Middle frontal gyrus (tissue), 1 donor: ENCODE data around the gene ANXA5.
"Not testable (repeated sequence)": the region's sequence is repeated elsewhere in the genome, so short reads cannot be mapped to it uniquely, and the experiment has no call there.

ENCODE experiments used
- DNase-seq: peaks from one replicate; pipeline ENCODE4 v3.0.0-alpha.2; 2015; ENCODE audit warnings: low spot score; ENCODE audit errors: extremely low spot score

The ANXA5 gene

GRCh38 chr4:121696581-121697461 is at the start of gene ANXA5:
Gene ANXA5, minus strand, starts transcription at chr4:121696980. Its CDS starts 391 bp downstream, at chr4:121696589.
- peak; percentile 61 for DNase-seq

- no peak for DNase-seq
Measured at GRCh38 chr4:121742794-121743193, 46.0 kb upstream of the ANXA5 start.

DNA sequence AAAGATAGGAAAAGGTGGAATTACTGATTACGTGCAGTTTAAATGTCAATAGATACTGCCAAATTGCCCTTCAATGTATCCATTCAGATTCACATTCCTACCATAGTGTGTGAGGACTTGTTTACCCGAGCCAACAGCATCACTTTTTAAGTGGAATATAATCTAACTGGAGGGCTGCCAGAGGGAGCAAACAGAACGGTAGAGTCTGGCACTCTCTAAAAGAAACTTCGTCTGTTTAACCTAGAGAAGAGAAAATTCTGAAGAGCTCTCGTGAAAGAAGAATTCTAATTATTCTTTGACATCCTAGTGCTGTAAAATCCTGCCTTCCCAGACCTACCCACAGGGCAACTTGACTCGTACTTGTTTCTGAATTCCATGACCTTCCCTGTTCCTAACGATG is 45.0 kb upstream of the ANXA5 start:
- no peak for DNase-seq

- no peak for DNase-seq
Measured at GRCh38 chr4:121740796-121741409, 44.1 kb upstream of the ANXA5 start.

DNA sequence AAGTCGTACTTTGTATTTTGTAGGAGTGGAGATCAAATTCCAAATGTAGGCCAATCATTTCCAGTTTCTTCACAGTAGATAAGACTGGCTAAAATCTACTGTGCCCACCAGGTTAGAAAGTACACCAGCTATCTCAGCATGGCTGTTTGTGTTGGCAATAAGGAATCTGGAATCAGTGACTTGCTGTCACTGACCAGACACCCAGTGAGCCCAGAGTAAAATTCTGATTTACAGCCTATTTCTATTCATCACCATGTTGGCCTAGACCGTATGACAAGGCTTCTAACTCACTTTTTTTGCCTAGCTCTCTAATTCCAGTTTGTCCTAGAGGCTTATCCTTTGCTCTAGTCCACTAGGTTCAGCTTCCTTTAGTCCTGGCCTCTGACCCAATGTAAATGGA is 42.8 kb upstream of the ANXA5 start:
- DNase-seq = no peak

DNA sequence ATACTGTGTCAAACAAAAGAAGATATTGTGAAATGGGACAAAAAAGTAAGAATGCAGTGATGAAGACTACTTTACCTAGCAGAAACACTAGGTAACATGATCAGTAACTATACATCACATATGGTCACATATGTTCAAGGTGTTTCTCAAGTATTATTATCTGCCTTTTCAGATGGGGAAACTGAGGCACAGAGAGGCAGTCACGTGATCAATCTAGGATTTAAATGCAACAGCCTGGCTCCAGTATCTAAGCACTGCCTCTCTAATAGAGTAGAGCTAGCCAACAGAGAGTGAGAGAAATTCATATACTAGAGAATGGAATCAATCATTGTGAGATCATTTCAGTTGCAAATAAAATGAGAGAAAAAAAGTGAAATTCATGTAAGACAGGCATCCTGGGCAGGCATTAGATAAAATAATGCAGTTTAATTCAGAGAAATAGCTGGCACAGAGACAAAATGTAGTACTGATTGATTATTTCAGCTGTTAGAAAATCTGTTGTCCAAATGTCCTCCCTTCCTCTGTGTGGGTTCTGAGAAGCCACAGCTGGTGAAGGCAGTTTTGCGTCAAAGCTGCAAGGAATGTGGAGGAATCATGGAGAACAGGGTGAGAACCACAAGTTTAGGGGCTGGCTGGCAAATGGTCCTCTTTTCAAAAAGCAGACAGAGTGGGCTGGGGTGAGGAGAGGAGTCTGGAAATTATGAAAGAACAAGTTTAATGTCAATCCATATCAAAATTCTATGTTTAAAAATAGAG is 42.2 kb upstream of the ANXA5 start:
- DNase-seq = no peak

DNA sequence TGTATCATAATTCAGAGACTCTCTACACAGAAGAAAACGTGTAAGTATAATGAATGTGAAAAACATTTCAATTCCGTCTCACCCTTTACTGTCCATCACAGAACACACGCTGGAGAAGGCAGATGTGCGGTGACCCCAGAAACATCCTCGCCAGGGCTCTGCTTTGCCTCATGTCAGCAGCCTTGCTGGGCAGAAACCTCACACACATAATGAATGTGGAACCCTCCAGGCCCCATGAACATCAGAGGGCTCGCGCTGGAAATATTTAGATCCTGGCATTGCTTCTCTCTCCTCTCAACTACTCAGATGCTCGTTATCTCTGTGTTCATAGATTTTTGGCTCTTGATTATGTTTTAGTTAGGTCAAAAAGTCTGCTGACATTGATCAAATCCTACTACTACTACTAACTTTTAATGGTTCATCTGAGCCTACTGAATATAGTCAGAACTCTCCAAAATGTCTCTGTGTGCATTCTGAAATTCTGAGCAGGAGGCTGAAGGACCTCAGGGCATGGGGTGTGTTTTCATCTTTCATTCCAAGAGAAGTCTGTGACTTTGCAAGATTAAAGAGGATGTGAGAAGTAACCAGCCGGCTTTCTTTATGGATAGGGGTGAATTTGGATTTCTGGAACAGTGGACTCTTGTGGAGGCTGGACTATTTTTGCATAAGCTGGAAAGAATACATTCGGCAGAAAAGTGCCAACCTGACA is 41.2 kb upstream of the ANXA5 start:
- DNase-seq = no peak

GRCh38 chr4:121736735-121737351 is 40.1 kb upstream of the ANXA5 start:
- no peak for DNase-seq

- peak; percentile 71 for DNase-seq
Measured at GRCh38 chr4:121734571-121734970, 37.8 kb upstream of the ANXA5 start.

GRCh38 chr4:121733942-121734341 is 37.2 kb upstream of the ANXA5 start:
- DNase-seq = no peak

DNA sequence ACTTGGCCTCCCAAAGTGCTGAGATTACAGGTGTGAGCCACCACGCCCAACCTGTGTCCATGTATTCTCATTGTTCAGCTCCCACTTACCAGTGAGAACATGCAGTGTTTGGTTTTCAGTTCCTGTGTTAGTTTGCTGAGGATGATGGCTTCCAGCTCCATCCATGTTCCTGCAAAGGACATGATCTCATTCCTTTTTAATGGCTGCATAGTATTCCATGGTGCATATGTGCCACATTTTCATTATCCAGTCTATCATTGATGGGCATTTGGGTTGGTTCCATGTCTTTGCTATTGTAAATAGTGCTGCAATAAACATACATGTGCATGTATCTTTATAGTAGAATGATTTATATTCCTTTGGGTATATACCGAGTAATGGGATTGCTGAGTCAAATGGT is 33.0 kb upstream of the ANXA5 start:
- DNase-seq = not testable (repeated sequence)

DNA sequence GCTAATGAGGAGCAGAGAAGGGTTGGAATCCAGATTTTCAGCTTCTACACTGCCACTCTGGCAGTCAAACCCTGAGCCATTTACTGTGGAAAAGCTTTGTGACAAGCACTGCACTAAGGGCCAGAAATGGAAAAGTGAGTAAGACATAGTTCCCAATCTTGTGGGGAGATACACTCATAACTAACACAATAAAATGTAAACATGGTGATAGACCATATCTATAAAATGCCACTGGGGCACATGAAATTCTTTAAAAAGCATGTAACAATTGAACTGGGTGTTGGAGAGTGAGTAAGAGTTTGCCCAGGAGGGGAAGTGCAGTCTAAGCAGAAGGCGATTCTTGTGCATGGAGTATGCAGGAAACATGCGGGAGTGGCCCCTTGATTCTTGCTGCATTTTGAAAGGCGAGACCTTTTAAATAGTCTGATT is 32.0 kb upstream of the ANXA5 start:
- DNase-seq = no peak

DNA sequence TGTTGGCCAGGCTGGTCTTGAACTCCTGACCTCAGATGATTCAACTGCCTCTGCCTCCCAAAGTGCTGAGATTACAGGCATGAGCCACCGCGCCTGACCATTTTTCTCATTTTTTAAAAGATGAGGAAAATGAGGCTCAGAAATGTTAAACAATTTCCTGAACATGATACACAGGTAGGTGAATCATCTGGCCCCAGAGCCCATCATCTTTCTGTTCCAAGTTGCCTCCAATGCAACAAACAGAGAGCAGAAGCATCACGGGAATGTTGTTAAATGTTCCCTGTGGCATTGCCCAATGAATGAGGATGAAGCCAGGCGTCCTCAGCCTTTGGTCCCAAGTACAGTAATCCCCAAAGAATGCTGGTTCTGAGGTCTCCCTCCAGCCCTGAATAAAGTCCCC is 31.3 kb upstream of the ANXA5 start:
- no peak for DNase-seq

GRCh38 chr4:121726642-121727268 is 30.0 kb upstream of the ANXA5 start:
- DNase-seq = no peak

- DNase-seq = no peak
Measured at GRCh38 chr4:121724671-121725070, 27.9 kb upstream of the ANXA5 start.

DNA sequence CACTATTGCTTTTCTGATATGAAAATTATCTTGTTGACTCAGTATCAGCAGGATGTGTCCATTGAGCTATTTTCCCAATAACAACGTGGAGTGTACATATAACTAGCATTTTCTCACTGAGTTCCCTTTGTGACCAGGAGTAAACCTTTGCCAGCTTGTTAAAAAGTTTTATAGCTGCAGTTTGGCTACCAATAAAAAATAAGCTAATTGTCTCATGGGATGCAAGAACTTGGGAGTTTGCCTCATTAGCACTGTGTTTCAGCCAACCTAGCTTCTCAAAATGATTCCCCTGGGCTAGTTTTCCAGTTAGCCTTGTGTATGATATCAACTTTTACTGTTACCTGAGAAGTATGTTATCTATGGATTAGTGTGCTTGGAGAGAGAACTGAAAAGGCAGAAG is 24.9 kb upstream of the ANXA5 start:
- DNase-seq = no peak

DNA sequence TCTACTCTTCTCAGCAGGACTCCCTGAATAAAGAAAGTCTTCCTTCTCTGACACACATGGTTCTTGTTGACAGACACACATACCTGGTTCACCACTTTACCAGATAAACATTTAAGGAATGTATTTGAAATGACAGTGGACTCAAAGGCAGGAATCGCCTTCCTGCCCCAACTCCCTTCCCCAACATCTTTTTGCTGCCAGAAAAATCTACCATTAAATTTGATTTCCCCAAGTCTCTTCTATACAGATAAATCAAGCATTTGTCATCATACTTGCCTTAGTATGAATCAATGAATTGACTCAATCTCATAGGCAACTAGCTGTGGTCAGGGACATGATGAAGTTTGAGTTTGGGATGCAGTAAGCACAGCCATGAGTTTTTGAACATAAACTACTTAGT is 23.3 kb upstream of the ANXA5 start:
- no peak for DNase-seq

GRCh38 chr4:121717680-121718237 is 21.0 kb upstream of the ANXA5 start:
- no peak for DNase-seq

DNA sequence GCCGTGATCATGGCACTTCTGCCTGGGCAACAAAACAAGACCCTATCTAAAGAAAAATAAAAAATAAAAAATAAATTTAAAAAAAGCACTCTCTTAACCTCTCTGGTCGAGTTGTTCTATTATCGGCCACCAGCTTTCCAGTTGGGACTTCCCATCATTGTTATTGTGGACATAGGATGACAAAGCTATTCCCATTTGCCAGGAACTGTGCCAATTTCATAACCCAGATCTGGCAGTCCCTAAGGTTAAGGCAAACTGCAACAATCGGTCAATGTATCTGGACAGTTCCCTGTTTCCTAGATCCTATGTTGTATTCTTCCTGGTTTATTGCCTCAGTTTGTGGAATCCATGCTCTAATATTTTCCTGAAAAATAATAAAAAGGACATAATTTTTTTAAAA is 17.8 kb upstream of the ANXA5 start:
- DNase-seq = no peak

DNA sequence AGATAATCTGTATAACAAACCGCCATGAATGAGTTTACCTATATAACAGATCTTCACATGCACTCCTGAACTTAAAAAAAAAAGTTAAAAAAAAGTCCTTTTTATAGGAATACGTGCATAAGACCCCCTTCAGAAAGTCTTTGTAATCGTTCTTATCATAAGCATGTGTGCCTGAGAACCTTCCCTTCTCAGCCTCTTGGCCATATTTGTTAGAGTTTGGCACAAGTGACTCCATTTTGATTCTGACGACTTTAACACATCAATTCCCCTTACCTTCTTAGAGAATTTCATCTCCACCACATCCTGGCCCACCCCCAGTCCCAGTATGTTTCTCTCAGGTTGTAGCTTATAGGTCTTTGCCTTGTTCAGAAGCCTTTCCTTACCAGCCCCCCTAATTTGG is 16.0 kb upstream of the ANXA5 start:
- DNase-seq = no peak
